ENCODE data around the gene ZNF668. TPM values are rescaled to one million over a fixed set of nuclear protein-coding genes. Genes with fewer than 3 reads are reported as not detected.

The ZNF668 gene
- total and polyA plus RNA-seq, 2 of the 13 experiments (the other 11 are each of a cell fraction or from before 2014, with no cell fraction given), result 3.8 to 9.8 TPM

GRCh38 chr16:31072540-31073141 is 1.4 kb downstream of the ZNF668 start (continued):
- peak; percentile 83; the same call in 1 of the 2 replicates for TF ChIP-seq ARHGAP35 (CRISPR knock-in tag; IDR thresholded peaks at IDR 0.05; ENCODE audit: borderline replicate concordance)
- TF ChIP-seq MED13 (CRISPR knock-in tag; IDR thresholded peaks at IDR 0.05), result no peak
- no peak for TF ChIP-seq SP4 (CRISPR knock-in tag; IDR thresholded peaks at IDR 0.05)
- peak; percentile 17; the same call in 1 of the 2 replicates for TF ChIP-seq ZNF33B (CRISPR knock-in tag; IDR thresholded peaks at IDR 0.05)
- peak; percentile 17 for TF ChIP-seq NFKB2 (CRISPR knock-in tag; IDR thresholded peaks at IDR 0.05; ENCODE audit: borderline replicate concordance)
- no peak for TF ChIP-seq KLF15 (CRISPR knock-in tag; IDR thresholded peaks at IDR 0.05; ENCODE audit: borderline replicate concordance)
- no peak for TF ChIP-seq ZNF251 (CRISPR knock-in tag; IDR thresholded peaks at IDR 0.05)
- no peak for TF ChIP-seq MEF2D (CRISPR knock-in tag; IDR thresholded peaks at IDR 0.05)
- TF ChIP-seq KMT2A (CRISPR knock-in tag; IDR thresholded peaks at IDR 0.05), result 0 out of 2 replicates have a peak, but pooled peaks have one; percentile 8
- TF ChIP-seq SAP130 (CRISPR knock-in tag; IDR thresholded peaks at IDR 0.05; ENCODE audit: low read depth), result no peak
- no peak for TF ChIP-seq ZNF160 (CRISPR knock-in tag; IDR thresholded peaks at IDR 0.05)
- no peak for TF ChIP-seq ZNF562 (CRISPR knock-in tag; IDR thresholded peaks at IDR 0.05; ENCODE audit: borderline replicate concordance)
- peak; percentile 45; the same call in 1 of the 2 replicates for TF ChIP-seq PHF8 (CRISPR knock-in tag; IDR thresholded peaks at IDR 0.05)
- TF ChIP-seq ZNF615 (CRISPR knock-in tag; IDR thresholded peaks at IDR 0.05; ENCODE audit: borderline replicate concordance), result no peak
- no peak for TF ChIP-seq DMAP1 (CRISPR knock-in tag; IDR thresholded peaks at IDR 0.05)
- no peak for TF ChIP-seq ZNF543 (CRISPR knock-in tag; IDR thresholded peaks at IDR 0.05)
- TF ChIP-seq ELF4 (CRISPR knock-in tag; IDR thresholded peaks at IDR 0.05; ENCODE audit: borderline replicate concordance), result no peak
- TF ChIP-seq DMTF1 (CRISPR knock-in tag; IDR thresholded peaks at IDR 0.05), result no peak
- 0 out of 2 replicates have a peak, but pooled peaks have one; percentile 49 for TF ChIP-seq ZMYM2 (CRISPR knock-in tag; IDR thresholded peaks at IDR 0.05)
- TF ChIP-seq, protein P1, sequence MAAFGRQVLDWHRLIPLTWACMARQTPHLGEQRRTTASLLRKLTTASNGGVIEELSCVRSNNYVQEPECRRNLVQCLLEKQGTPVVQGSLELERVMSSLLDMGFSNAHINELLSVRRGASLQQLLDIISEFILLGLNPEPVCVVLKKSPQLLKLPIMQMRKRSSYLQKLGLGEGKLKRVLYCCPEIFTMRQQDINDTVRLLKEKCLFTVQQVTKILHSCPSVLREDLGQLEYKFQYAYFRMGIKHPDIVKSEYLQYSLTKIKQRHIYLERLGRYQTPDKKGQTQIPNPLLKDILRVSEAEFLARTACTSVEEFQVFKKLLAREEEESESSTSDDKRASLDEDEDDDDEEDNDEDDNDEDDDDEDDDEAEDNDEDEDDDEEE (CRISPR knock-in tag; IDR thresholded peaks at IDR 0.05), result peak; percentile 36; the same call in 1 of the 2 replicates
- TF ChIP-seq POLR2G (IDR thresholded peaks at IDR 0.05; ENCODE audit: low read depth, low read length), result no peak
- TF ChIP-seq ZSCAN30 (CRISPR knock-in tag; IDR thresholded peaks at IDR 0.05), result no peak
- TF ChIP-seq ZNF782 (CRISPR knock-in tag; IDR thresholded peaks at IDR 0.05; ENCODE audit: borderline replicate concordance), result no peak
- TF ChIP-seq RFX1 (IDR thresholded peaks at IDR 0.05), result no peak
- TF ChIP-seq MTA3 (CRISPR knock-in tag; IDR thresholded peaks at IDR 0.05), result no peak
- TF ChIP-seq SOX5 (CRISPR knock-in tag; IDR thresholded peaks at IDR 0.05; ENCODE audit: borderline replicate concordance), result no peak
- 0 out of 2 replicates have a peak, but pooled peaks have one; percentile 30 for TF ChIP-seq ZNF850 (CRISPR knock-in tag; conservative IDR thresholded peaks at IDR 0.05)
- TF ChIP-seq, protein P2, sequence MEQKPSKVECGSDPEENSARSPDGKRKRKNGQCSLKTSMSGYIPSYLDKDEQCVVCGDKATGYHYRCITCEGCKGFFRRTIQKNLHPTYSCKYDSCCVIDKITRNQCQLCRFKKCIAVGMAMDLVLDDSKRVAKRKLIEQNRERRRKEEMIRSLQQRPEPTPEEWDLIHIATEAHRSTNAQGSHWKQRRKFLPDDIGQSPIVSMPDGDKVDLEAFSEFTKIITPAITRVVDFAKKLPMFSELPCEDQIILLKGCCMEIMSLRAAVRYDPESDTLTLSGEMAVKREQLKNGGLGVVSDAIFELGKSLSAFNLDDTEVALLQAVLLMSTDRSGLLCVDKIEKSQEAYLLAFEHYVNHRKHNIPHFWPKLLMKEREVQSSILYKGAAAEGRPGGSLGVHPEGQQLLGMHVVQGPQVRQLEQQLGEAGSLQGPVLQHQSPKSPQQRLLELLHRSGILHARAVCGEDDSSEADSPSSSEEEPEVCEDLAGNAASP (CRISPR knock-in tag; IDR thresholded peaks at IDR 0.05; ENCODE audit: borderline replicate concordance), result no peak; the same call in 1 of the 2 replicates
- 0 out of 2 replicates have a peak, but pooled peaks have one; percentile 19 for TF ChIP-seq ZNF703 (CRISPR knock-in tag; IDR thresholded peaks at IDR 0.05; ENCODE audit: borderline replicate concordance)

Measured in HepG2 (cell line).